LNCaP clone FGC (cell line): Measurements from ENCODE around the gene ASB3.
"Not testable (repeated sequence)": the region's sequence is repeated elsewhere in the genome, so short reads cannot be mapped to it uniquely, and the experiment has no call there.

Experiments used
- DNase-seq: peaks from one replicate; pipeline ENCODE4 v3.0.0-alpha.2; 2011; ENCODE audit warnings: low read depth
- H3K4me3 ChIP-seq: 2 replicates; pipeline ENCODE4 v1.5.1; 2011; ENCODE audit warnings: mild to moderate bottlenecking, low read depth, low read length, control low read depth
- TF ChIP-seq, protein P1 (sequence below): IDR thresholded peaks from 2 replicates; pipeline ENCODE4 v1.5.1; 2012; ENCODE audit warnings: mild to moderate bottlenecking; ENCODE audit not compliant: control insufficient read depth, insufficient read depth; ENCODE audit errors: extremely low read depth

ASB3 gene

DNA sequence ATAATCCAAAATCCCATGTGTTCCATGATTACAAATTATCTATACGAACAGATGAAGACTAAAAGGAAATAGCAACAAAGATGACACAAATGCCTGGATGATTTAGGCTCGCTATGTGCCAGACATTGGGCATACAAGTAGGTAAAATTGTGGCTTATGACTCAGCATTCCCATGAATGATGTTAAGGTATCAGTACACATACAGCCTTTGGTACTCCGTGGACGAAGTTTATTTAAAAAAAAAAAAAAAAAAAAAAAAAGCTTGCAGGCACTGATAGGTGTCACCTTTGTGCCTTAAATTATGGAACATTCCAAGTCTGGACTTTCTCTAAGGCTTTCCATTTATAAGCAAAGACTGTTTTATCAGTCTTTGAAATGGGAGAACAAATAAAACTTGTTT, 16.5 kb downstream of the ASB3 start:
- no peak for DNase-seq
- no peak overlapping the region for H3K4me3 ChIP-seq
- TF ChIP-seq, protein P1, sequence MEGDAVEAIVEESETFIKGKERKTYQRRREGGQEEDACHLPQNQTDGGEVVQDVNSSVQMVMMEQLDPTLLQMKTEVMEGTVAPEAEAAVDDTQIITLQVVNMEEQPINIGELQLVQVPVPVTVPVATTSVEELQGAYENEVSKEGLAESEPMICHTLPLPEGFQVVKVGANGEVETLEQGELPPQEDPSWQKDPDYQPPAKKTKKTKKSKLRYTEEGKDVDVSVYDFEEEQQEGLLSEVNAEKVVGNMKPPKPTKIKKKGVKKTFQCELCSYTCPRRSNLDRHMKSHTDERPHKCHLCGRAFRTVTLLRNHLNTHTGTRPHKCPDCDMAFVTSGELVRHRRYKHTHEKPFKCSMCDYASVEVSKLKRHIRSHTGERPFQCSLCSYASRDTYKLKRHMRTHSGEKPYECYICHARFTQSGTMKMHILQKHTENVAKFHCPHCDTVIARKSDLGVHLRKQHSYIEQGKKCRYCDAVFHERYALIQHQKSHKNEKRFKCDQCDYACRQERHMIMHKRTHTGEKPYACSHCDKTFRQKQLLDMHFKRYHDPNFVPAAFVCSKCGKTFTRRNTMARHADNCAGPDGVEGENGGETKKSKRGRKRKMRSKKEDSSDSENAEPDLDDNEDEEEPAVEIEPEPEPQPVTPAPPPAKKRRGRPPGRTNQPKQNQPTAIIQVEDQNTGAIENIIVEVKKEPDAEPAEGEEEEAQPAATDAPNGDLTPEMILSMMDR = no peak

DNA sequence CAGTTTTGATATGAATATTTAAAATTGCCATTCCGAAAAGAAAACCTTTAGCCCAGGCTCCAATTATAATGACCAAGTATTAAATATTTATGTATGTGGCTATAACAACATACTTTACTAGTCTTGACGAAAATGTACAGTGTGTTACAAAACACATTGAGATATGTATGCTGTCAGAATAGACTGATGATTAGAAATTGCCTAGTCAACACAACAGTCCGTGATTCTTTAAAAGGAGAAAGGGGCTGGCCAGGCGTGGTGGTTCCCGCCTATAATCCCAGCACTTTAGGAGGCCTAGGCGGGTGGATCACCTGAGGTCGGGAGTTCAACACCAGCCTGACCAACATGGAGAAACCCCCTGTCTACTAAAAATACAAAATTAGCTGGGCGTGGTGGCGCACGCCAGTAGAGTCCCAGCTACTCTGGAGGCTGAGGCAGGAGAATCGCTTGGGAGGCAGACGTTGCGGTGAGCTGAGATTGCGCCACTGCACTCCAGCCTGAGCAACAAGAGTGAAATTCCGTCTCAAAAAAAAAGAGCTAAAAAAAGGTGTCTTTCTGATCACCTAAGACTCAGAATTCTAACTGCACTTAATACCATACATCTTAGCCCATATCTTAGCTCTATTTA, 17.3 kb downstream of the ASB3 start:
- TF ChIP-seq, protein P1 = no peak
- no peak for DNase-seq
- no peak overlapping the region for H3K4me3 ChIP-seq

DNA sequence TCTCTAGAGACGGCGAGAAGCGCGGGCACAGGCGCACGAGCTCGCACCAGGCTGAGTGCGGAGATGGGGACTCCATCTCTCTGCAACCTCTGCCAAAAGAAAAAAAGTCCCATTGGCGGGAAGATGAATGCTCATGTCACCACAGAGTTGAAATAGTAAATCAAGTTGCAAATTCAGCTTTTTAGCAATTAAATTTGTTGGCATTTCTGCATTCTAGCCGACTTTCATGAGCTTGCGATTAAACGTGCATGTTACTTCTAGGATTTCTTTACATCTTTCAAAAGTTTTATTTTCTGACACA, 18.6 kb downstream of the ASB3 start:
- no peak for DNase-seq
- TF ChIP-seq, protein P1 = no peak
- peak overlapping the region; percentile 80 for H3K4me3 ChIP-seq

DNA sequence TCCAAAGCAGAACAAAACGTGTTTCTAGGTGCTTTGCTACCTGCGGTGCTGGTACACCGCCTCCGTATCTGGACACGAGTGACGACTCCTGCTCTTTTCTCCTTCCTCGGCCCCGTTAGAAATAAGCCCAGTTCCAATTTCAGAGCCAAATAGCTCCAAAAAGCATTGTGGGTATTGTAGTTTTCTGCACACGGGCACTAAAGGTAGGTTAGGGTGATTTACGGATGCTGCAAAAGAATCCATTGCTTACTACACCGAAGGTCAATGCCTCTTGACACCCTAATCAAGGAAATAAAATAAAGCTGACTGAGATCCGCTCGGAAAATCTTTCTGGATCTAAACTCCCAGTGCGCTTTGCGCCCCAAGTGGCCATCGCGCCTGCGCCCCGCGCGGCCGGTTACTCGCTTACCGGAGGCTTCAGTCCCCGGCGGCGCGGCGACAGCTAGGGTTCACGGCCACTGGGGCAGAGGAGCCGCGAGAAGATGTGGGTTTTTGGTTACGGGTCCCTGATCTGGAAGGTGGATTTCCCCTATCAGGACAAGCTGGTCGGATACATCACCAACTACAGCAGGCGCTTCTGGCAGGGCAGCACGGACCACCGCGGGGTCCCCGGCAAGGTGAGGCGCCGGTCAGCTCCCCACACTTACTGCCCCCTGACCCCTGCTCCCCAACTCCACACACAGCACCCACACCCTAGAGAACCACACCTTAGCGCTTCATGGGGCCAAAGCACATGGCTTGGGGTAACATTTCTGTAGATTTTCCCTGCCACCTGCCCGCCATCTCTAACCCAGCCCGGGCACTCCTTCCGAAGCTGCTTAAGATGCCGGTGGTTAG, 19.1 kb downstream of the ASB3 start, which contains the start of gene CHAC2:
Gene CHAC2 (plus strand): TSS at position 400 of the 837 bp plus-strand sequence. CDS start 83 bp downstream, at position 483.
- DNase-seq = peak; percentile 26
- TF ChIP-seq, protein P1 = no peak
- peak within 1 kb of the TSS; percentile 80 for H3K4me3 ChIP-seq

DNA sequence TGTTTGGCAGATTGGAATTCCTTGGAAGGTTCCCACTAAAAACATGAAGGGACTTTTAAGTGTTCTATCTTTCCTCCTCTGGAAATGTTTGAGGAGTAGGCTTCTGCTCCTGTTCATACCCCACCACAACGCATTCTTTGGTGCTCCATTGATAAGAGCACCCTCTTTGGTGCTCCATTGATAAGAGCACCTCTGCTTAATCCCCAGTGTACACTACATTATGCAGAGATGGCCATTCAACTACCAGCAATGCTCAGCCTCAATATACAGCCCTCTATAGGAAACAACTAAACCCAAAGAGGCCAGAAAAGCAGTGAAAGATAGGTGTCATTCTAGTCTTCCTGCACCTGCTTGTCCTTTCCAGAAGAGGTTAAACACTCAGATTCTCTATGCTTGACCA, 21.0 kb downstream of the ASB3 start:
- TF ChIP-seq, protein P1 = no peak
- H3K4me3 ChIP-seq = no peak overlapping the region
- no peak for DNase-seq

DNA sequence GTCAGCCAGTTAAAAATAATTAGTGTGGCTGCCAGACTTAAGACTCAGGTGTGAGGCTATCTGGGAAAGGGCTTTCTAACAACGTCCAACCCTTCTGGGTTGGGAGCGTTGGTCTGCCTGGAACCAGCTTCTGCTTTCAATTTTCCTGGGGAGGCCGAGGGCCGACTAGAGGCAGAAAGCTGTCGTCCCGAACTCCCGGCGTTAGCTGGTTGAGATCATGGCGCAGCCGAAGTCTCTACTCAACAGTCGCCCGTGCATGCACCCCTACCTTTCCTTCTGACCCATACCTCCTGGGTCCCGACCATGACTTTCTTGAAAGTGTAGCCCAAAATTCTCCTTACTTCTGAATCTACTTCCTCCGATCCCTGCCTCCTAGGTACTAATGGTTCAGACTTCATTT, 29.5 kb downstream of the ASB3 start:
- H3K4me3 ChIP-seq, DNase-seq: not testable (repeated sequence)

DNA sequence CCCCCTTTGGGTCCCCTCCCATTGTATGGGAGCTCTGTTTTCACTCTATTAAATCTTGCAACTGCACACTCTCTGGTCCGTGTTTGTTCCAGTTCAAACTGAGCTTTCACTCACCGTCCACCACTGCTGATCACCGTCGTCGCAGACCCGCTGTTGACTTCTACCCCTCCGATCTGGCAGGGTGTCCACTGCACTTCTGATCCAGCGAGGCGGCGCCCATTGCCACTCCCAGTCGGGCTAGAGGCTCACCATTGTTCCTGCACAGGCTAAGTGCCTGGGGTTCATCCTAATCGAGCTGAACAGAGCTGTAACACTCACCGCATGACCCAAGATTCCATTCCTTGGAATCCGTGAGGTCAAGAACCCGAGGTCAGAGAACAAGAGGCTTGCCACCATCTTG, 30.1 kb downstream of the ASB3 start:
- TF ChIP-seq, protein P1 = no peak
- DNase-seq = no peak
- no peak overlapping the region for H3K4me3 ChIP-seq
